ENCODE results near the gene PLG.
"Not testable (repeated sequence)": the region's sequence is repeated elsewhere in the genome, so short reads cannot be mapped to it uniquely, and the experiment has no call there.

Gene PLG

GRCh38 chr6:160704688-160705087 lies 2.6 kb downstream of the PLG start:
- not testable (repeated sequence) for H3K36me3 ChIP-seq (ENCODE audit: insufficient read depth, low read length); H2AFZ ChIP-seq (ENCODE audit: low read length, unreplicated experiment); H3K4me1 ChIP-seq (ENCODE audit: control insufficient read depth, insufficient read depth, low read length, unreplicated experiment); H3K27me3 ChIP-seq (ENCODE audit: insufficient read depth, low read length); H3K79me2 ChIP-seq (ENCODE audit: control insufficient read depth, insufficient read depth, low read length, unreplicated experiment); H3K4me3 ChIP-seq (ENCODE audit: low read depth, low read length); H3K27ac ChIP-seq (ENCODE audit: low read depth, low read length)

- H3K36me3 ChIP-seq (ENCODE audit: insufficient read depth, low read length); H3K4me3 ChIP-seq (ENCODE audit: low read depth, low read length); H3K27me3 ChIP-seq (ENCODE audit: insufficient read depth, low read length); H3K4me1 ChIP-seq (ENCODE audit: control insufficient read depth, insufficient read depth, low read length, unreplicated experiment); H2AFZ ChIP-seq (ENCODE audit: low read length, unreplicated experiment); H3K79me2 ChIP-seq (ENCODE audit: control insufficient read depth, insufficient read depth, low read length, unreplicated experiment); H3K27ac ChIP-seq (ENCODE audit: low read depth, low read length): not testable (repeated sequence)
These were observed 6.9 kb downstream of the PLG start for GRCh38 chr6:160708993-160709392.

GRCh38 chr6:160714731-160715316 lies 12.8 kb downstream of the PLG start:
- no peaks in the 10 kb centered on the region for H3K4me1 ChIP-seq (ENCODE audit: control insufficient read depth, insufficient read depth, low read length, unreplicated experiment)

GRCh38 chr6:160730911-160731310 lies 28.9 kb downstream of the PLG start:
- Histone ChIP-seq H3K4me3 (ENCODE audit: low read depth, low read length) (no peak overlapping the region), H3K36me3 (ENCODE audit: insufficient read depth, low read length) (no peaks in the 10 kb centered on the region), H2AFZ (ENCODE audit: low read length, unreplicated experiment) (no peak overlapping the region), H3K27ac (ENCODE audit: low read depth, low read length) (no peak overlapping the region), H3K27me3 (ENCODE audit: insufficient read depth, low read length) (peaks cover 6% of the 10 kb centered on the region; the same call in 1 of the 2 replicates), H3K4me1 (ENCODE audit: control insufficient read depth, insufficient read depth, low read length, unreplicated experiment) (no peaks in the 10 kb centered on the region), H3K79me2 (ENCODE audit: control insufficient read depth, insufficient read depth, low read length, unreplicated experiment) (no peaks in the 10 kb centered on the region)

More at GRCh38 chr6:160714731-160715316, 12.8 kb downstream of the PLG start:
- H3K4me3 ChIP-seq (ENCODE audit: low read depth, low read length), result no peak overlapping the region
- H3K27me3 ChIP-seq (ENCODE audit: insufficient read depth, low read length), result no peaks in the 10 kb centered on the region
- H3K36me3 ChIP-seq (ENCODE audit: insufficient read depth, low read length), result no peaks in the 10 kb centered on the region
- no peak overlapping the region for H2AFZ ChIP-seq (ENCODE audit: low read length, unreplicated experiment)
- H3K79me2 ChIP-seq (ENCODE audit: control insufficient read depth, insufficient read depth, low read length, unreplicated experiment), result no peaks in the 10 kb centered on the region
- no peak overlapping the region for H3K27ac ChIP-seq (ENCODE audit: low read depth, low read length)

- peaks cover 11% of the 10 kb centered on the region for H3K27me3 ChIP-seq (ENCODE audit: insufficient read depth, low read length)
- no peaks in the 10 kb centered on the region for H3K4me1 ChIP-seq (ENCODE audit: control insufficient read depth, insufficient read depth, low read length, unreplicated experiment)
- no peak overlapping the region for H3K4me3 ChIP-seq (ENCODE audit: low read depth, low read length)
- H3K36me3 ChIP-seq (ENCODE audit: insufficient read depth, low read length), result no peaks in the 10 kb centered on the region
- no peaks in the 10 kb centered on the region for H3K79me2 ChIP-seq (ENCODE audit: control insufficient read depth, insufficient read depth, low read length, unreplicated experiment)
- no peak overlapping the region for H2AFZ ChIP-seq (ENCODE audit: low read length, unreplicated experiment)
- H3K27ac ChIP-seq (ENCODE audit: low read depth, low read length), result no peak overlapping the region
These were observed 31.1 kb downstream of the PLG start for GRCh38 chr6:160733050-160733646.

GRCh38 chr6:160734627-160735026 lies 32.6 kb downstream of the PLG start:
- Histone ChIP-seq H3K27me3 (ENCODE audit: insufficient read depth, low read length) (peaks cover 5% of the 10 kb centered on the region; the same call in 1 of the 2 replicates), H3K36me3 (ENCODE audit: insufficient read depth, low read length) (no peaks in the 10 kb centered on the region), H3K27ac (ENCODE audit: low read depth, low read length) (no peak overlapping the region), H3K4me1 (ENCODE audit: control insufficient read depth, insufficient read depth, low read length, unreplicated experiment) (no peaks in the 10 kb centered on the region), H2AFZ (ENCODE audit: low read length, unreplicated experiment) (no peak overlapping the region), H3K79me2 (ENCODE audit: control insufficient read depth, insufficient read depth, low read length, unreplicated experiment) (no peaks in the 10 kb centered on the region), H3K4me3 (ENCODE audit: low read depth, low read length) (no peak overlapping the region)

GRCh38 chr6:160735523-160735922 lies 33.5 kb downstream of the PLG start:
- Histone ChIP-seq H3K4me3 (ENCODE audit: low read depth, low read length) (no peak overlapping the region), H3K36me3 (ENCODE audit: insufficient read depth, low read length) (no peaks in the 10 kb centered on the region), H3K27ac (ENCODE audit: low read depth, low read length) (no peak overlapping the region), H3K4me1 (ENCODE audit: control insufficient read depth, insufficient read depth, low read length, unreplicated experiment) (no peaks in the 10 kb centered on the region), H3K27me3 (ENCODE audit: insufficient read depth, low read length) (peaks cover 5% of the 10 kb centered on the region; the same call in 1 of the 2 replicates), H2AFZ (ENCODE audit: low read length, unreplicated experiment) (no peak overlapping the region), H3K79me2 (ENCODE audit: control insufficient read depth, insufficient read depth, low read length, unreplicated experiment) (no peaks in the 10 kb centered on the region)

GRCh38 chr6:160737934-160738333 lies 35.9 kb downstream of the PLG start:
- no peak overlapping the region for H3K4me3 ChIP-seq (ENCODE audit: low read depth, low read length)
- H2AFZ ChIP-seq (ENCODE audit: low read length, unreplicated experiment), result no peak overlapping the region
- H3K79me2 ChIP-seq (ENCODE audit: control insufficient read depth, insufficient read depth, low read length, unreplicated experiment), result no peaks in the 10 kb centered on the region
- H3K27ac ChIP-seq (ENCODE audit: low read depth, low read length), result no peak overlapping the region
- H3K4me1 ChIP-seq (ENCODE audit: control insufficient read depth, insufficient read depth, low read length, unreplicated experiment), result no peaks in the 10 kb centered on the region
- H3K36me3 ChIP-seq (ENCODE audit: insufficient read depth, low read length), result no peaks in the 10 kb centered on the region
- H3K27me3 ChIP-seq (ENCODE audit: insufficient read depth, low read length), result peaks cover 5% of the 10 kb centered on the region; the same call in 1 of the 2 replicates

- Histone ChIP-seq H3K27me3 (ENCODE audit: insufficient read depth, low read length) (peaks cover 5% of the 10 kb centered on the region; the same call in 1 of the 2 replicates), H3K27ac (ENCODE audit: low read depth, low read length) (no peak overlapping the region), H3K79me2 (ENCODE audit: control insufficient read depth, insufficient read depth, low read length, unreplicated experiment) (no peaks in the 10 kb centered on the region), H3K36me3 (ENCODE audit: insufficient read depth, low read length) (no peaks in the 10 kb centered on the region), H2AFZ (ENCODE audit: low read length, unreplicated experiment) (no peak overlapping the region), H3K4me3 (ENCODE audit: low read depth, low read length) (no peak overlapping the region), H3K4me1 (ENCODE audit: control insufficient read depth, insufficient read depth, low read length, unreplicated experiment) (no peaks in the 10 kb centered on the region)
These were observed 37.9 kb downstream of the PLG start for GRCh38 chr6:160739955-160740354.

- not testable (repeated sequence) for H3K4me1 ChIP-seq (ENCODE audit: control insufficient read depth, insufficient read depth, low read length, unreplicated experiment); H3K36me3 ChIP-seq (ENCODE audit: insufficient read depth, low read length); H3K27me3 ChIP-seq (ENCODE audit: insufficient read depth, low read length); H2AFZ ChIP-seq (ENCODE audit: low read length, unreplicated experiment); H3K79me2 ChIP-seq (ENCODE audit: control insufficient read depth, insufficient read depth, low read length, unreplicated experiment); H3K27ac ChIP-seq (ENCODE audit: low read depth, low read length); H3K4me3 ChIP-seq (ENCODE audit: low read depth, low read length)
These were observed 39.0 kb downstream of the PLG start for GRCh38 chr6:160741012-160741411.

- Histone ChIP-seq H3K27ac (ENCODE audit: low read depth, low read length) (no peak overlapping the region), H3K4me1 (ENCODE audit: control insufficient read depth, insufficient read depth, low read length, unreplicated experiment) (no peaks in the 10 kb centered on the region), H3K4me3 (ENCODE audit: low read depth, low read length) (no peak overlapping the region), H3K27me3 (ENCODE audit: insufficient read depth, low read length) (no peaks in the 10 kb centered on the region), H3K36me3 (ENCODE audit: insufficient read depth, low read length) (no peaks in the 10 kb centered on the region), H2AFZ (ENCODE audit: low read length, unreplicated experiment) (no peak overlapping the region), H3K79me2 (ENCODE audit: control insufficient read depth, insufficient read depth, low read length, unreplicated experiment) (no peaks in the 10 kb centered on the region)
These were observed 40.0 kb downstream of the PLG start for GRCh38 chr6:160742090-160742489.
